Mesodermal cell (in vitro differentiated cells): ENCODE measurements around the gene ADAMTS6.

ENCODE experiments used
- H3K27ac ChIP-seq: 2 replicates; pipeline ENCODE4 v1.7.0; 2013; ENCODE audit warnings: mild to moderate bottlenecking, low read depth, low read length, moderate library complexity; ENCODE audit not compliant: severe bottlenecking
- H3K36me3 ChIP-seq: 2 replicates; pipeline ENCODE4 v1.7.1; 2013; ENCODE audit warnings: mild to moderate bottlenecking, low read length, moderate library complexity; ENCODE audit not compliant: control insufficient read depth, insufficient read depth
- H3K4me1 ChIP-seq: one replicate; pipeline ENCODE4 v1.7.1; 2013; ENCODE audit warnings: mild to moderate bottlenecking, low read length; ENCODE audit not compliant: insufficient read depth, control insufficient read depth, poor library complexity, severe bottlenecking
- H3K4me3 ChIP-seq: 2 replicates; pipeline ENCODE4 v1.7.0; 2013; ENCODE audit warnings: low read length, control low read depth, mild to moderate bottlenecking; ENCODE audit not compliant: insufficient read depth, poor library complexity, severe bottlenecking; ENCODE audit errors: extremely low read depth
- H3K9me3 ChIP-seq: 2 replicates; pipeline ENCODE4 v1.7.1; 2013; ENCODE audit warnings: mild to moderate bottlenecking, low read length, moderate library complexity; ENCODE audit not compliant: control insufficient read depth
- WGBS, 2 experiments: methylation state at CpG; one replicate each; pipeline ENCODE4 v1.1.5; 2013; ENCODE audit warnings: missing lambda C conversion rate in 2 of 2; ENCODE audit not compliant: insufficient coverage in 2 of 2; 5-methylcytosine and 5-hydroxymethylcytosine counted together

ADAMTS6 gene

GRCh38 chr5:65468633-65469032 lies 13.1 kb downstream of the ADAMTS6 start:
- Histone ChIP-seq H3K4me3 (no peak overlapping the region), H3K4me1 (no peaks in the 10 kb centered on the region), H3K36me3 (no peaks in the 10 kb centered on the region), H3K9me3 (no peaks in the 10 kb centered on the region), H3K27ac (no peak overlapping the region)
- WGBS, 2 experiments: 97 to 100% methylated on average over 1 to 2 of the region's 3 CpGs

- no peaks in the 10 kb centered on the region for H3K4me1 ChIP-seq
- peaks cover 13% of the 10 kb centered on the region for H3K36me3 ChIP-seq
- WGBS, 2 experiments: 73% methylated on average over 2 of the region's 3 CpGs; no CpG with 5 or more reads in 1 of the 2 experiments
- no peak overlapping the region for H3K27ac ChIP-seq
- H3K4me3 ChIP-seq: no peak overlapping the region
- H3K9me3 ChIP-seq: no peaks in the 10 kb centered on the region
Observed at GRCh38 chr5:65462139-65462705, 19.5 kb downstream of the ADAMTS6 start.

- Histone ChIP-seq H3K9me3 (no peaks in the 10 kb centered on the region), H3K4me1 (no peaks in the 10 kb centered on the region), H3K36me3 (peaks cover 13% of the 10 kb centered on the region), H3K4me3 (no peak overlapping the region), H3K27ac (no peak overlapping the region)
Observed at GRCh38 chr5:65461490-65461889, 20.2 kb downstream of the ADAMTS6 start.

GRCh38 chr5:65459995-65460394 lies 21.7 kb downstream of the ADAMTS6 start:
- Histone ChIP-seq H3K9me3 (no peaks in the 10 kb centered on the region), H3K36me3 (peaks cover 19% of the 10 kb centered on the region), H3K27ac (no peak overlapping the region), H3K4me3 (no peak overlapping the region), H3K4me1 (no peaks in the 10 kb centered on the region)
- WGBS, 2 experiments: no CpG with 5 or more reads among the region's 4 CpGs

- WGBS, 2 experiments: 85 to 97% methylated on average over 4 of the region's 6 CpGs
- Histone ChIP-seq H3K36me3 (peaks cover 31% of the 10 kb centered on the region), H3K4me1 (no peaks in the 10 kb centered on the region), H3K9me3 (no peaks in the 10 kb centered on the region), H3K27ac (no peak overlapping the region), H3K4me3 (no peak overlapping the region)
Observed at GRCh38 chr5:65455064-65455463, 26.7 kb downstream of the ADAMTS6 start.

- Histone ChIP-seq H3K36me3 (peaks cover 25% of the 10 kb centered on the region), H3K9me3 (no peaks in the 10 kb centered on the region), H3K4me3 (no peak overlapping the region), H3K27ac (no peak overlapping the region), H3K4me1 (no peaks in the 10 kb centered on the region)
- WGBS, 2 experiments: no CpG with 5 or more reads among the region's 2 CpGs
Observed at GRCh38 chr5:65451436-65451835, 30.3 kb downstream of the ADAMTS6 start.

GRCh38 chr5:65446682-65447081 lies 35.0 kb downstream of the ADAMTS6 start:
- peaks cover 6% of the 10 kb centered on the region for H3K36me3 ChIP-seq
- H3K4me3 ChIP-seq: no peak overlapping the region
- no peaks in the 10 kb centered on the region for H3K9me3 ChIP-seq
- H3K4me1 ChIP-seq: no peaks in the 10 kb centered on the region
- 100% methylated on average over 1 of the region's 2 CpGs for WGBS, 2 experiments
- H3K27ac ChIP-seq: no peak overlapping the region

- no peak overlapping the region for H3K27ac ChIP-seq
- peaks cover 4% of the 10 kb centered on the region for H3K36me3 ChIP-seq
- H3K4me1 ChIP-seq: no peaks in the 10 kb centered on the region
- no CpG with 5 or more reads among the region's 4 CpGs for WGBS, 2 experiments
- H3K4me3 ChIP-seq: no peak overlapping the region
- H3K9me3 ChIP-seq: no peaks in the 10 kb centered on the region
Observed at GRCh38 chr5:65441800-65442199, 39.9 kb downstream of the ADAMTS6 start.

GRCh38 chr5:65440456-65440855 lies 41.3 kb downstream of the ADAMTS6 start:
- Histone ChIP-seq H3K36me3 (peaks cover 4% of the 10 kb centered on the region), H3K27ac (no peak overlapping the region), H3K4me3 (no peak overlapping the region), H3K4me1 (no peaks in the 10 kb centered on the region), H3K9me3 (no peaks in the 10 kb centered on the region)
- no CpG with 5 or more reads among the region's 1 CpG for WGBS, 2 experiments

- Histone ChIP-seq H3K27ac (no peak overlapping the region), H3K9me3 (no peaks in the 10 kb centered on the region), H3K4me1 (no peaks in the 10 kb centered on the region), H3K4me3 (no peak overlapping the region), H3K36me3 (peaks cover 4% of the 10 kb centered on the region)
- WGBS, 2 experiments: no CpG with 5 or more reads among the region's 3 CpGs
Observed at GRCh38 chr5:65434122-65434521, 47.6 kb downstream of the ADAMTS6 start.

GRCh38 chr5:65426656-65427055 lies 55.1 kb downstream of the ADAMTS6 start:
- Histone ChIP-seq H3K4me3 (no peak overlapping the region), H3K27ac (no peak overlapping the region), H3K4me1 (no peaks in the 10 kb centered on the region), H3K9me3 (no peaks in the 10 kb centered on the region), H3K36me3 (no peaks in the 10 kb centered on the region)
